ENCODE results near the gene F3.
"Not testable (repeated sequence)": the region's sequence is repeated elsewhere in the genome, so short reads cannot be mapped to it uniquely, and the experiment has no call there.

F3 gene

DNA sequence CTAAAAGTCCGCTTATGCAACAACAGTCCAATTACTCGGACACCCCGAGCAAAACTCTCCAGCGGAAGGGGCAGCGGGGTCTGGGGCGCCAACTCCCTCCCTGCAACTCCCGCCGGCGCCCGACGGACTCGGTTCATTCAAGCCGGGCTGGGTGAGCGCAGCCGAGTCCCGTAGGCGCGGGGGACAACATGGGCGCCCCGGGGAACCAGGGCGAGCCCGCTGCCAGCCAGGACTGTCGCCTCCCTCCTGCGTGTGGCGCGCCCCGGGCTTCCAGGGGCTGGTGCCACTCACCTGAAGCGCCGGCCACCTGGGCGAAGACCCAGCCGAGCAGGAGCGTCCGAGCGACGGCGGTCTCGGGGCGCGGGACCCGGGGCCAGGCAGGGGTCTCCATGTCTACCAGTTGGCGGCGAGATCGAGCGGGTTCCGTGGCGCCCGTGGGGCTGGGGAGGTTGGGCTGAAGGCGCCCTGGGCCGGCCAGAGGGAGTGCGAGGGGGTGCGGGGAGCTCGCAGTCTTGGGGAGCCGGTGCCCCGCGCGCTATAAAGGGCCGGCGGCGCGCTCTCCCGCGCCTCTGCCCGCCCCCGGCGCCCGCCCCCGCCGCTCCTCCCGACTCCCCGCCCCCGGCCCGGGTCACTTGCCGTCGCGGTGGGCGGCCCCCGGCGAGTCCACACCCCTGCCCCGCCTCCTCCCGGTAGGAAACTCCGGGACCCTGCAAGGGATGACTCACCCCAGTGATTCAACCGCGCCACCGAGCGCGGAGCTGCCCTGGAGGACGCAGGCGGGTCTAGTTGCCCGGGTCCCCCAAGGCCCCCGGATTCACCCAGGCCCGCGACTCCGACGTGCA, at the start of gene F3:
TSS of gene F3 (minus strand) at position 514 of the 842 bp plus-strand sequence. CDS start at position 391, 123 bp downstream.
- peak; percentile 77 for DNase-seq (ENCODE audit: low read depth)

DNA sequence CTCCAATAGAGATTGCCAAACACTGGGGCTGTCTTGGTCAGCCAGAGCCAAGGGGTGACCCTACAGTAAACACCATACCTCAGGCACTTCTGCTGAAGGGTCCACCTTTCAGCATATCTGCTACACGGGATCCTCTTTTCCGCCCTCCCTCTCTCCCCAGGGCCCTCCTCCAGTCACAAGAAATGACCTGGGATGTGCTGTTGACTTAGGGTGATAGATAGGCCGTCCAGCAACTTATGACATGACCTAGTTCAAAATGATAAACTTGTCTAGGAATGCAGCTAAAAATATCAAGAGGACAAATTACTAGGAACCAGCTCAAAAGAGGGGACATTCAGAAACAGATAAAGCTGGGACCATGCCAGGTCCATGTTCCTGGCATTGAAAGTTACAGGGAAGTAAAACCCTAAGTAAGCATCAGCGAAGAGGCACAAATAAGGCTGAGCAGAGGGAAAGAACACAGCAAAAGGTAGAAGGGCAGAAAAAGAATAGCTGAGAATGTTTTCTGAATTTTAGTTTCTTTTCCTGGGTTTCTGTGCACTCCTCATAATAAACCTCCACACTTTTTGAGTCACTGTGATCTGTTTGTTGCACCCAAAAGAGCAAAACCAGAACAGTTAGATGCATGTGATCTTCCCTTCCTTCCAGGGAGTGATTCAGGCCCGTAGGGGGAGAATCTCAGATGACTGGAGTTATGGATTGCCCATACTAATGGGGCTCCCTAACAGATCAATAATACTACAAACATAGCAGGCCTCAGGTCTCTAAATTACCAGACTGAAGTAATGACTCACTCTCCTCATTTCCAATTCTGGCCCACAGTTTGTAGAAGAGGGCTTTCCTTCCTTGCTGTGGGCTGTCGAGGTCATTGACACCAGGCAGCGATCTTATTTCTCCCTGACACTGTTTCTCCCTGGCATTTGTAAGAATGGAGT, 48.9 kb upstream of the F3 start:
- no peak for DNase-seq (ENCODE audit: low read depth)

DNA sequence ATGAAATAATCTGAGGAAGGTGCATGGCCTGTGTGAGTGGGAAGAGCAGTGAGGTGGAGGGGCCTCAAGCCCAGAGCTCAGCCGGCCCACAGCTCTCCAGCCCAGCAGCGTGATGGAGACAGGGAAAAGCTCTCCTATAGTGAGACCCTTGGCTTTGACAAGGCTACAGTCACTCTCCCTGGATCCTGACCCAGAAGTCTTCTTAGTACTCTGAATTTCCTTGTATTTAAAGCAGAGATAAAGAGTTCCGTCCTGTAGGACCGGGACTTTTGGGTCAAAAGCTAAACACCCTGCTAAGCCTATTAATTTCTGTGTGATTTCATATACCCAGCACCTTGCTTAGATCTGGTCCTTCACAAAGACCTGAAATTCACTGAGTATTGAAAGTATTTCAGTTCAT, 48.2 kb upstream of the F3 start:
- no peak for DNase-seq (ENCODE audit: low read depth)

DNA sequence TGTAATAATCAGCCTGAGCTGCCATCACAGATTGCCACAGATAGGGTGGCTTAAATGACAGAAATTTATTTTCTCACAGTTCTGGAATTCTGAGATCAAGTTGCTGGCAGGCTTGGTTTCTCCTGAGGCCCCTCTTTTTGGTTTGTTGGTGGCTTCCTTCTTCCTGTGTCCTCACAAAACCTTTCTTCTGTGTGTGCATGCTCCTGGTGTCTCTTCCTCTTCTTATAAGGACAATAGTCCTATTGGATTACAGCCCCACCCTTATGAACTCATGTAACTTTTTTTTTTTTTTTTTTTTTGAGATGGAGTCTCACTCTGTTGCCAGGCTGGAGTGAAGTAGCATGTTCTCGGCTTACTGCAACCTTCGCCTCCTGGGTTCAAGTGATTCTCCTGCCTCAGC, 41.0 kb upstream of the F3 start:
- DNase-seq (ENCODE audit: low read depth), result no peak

DNA sequence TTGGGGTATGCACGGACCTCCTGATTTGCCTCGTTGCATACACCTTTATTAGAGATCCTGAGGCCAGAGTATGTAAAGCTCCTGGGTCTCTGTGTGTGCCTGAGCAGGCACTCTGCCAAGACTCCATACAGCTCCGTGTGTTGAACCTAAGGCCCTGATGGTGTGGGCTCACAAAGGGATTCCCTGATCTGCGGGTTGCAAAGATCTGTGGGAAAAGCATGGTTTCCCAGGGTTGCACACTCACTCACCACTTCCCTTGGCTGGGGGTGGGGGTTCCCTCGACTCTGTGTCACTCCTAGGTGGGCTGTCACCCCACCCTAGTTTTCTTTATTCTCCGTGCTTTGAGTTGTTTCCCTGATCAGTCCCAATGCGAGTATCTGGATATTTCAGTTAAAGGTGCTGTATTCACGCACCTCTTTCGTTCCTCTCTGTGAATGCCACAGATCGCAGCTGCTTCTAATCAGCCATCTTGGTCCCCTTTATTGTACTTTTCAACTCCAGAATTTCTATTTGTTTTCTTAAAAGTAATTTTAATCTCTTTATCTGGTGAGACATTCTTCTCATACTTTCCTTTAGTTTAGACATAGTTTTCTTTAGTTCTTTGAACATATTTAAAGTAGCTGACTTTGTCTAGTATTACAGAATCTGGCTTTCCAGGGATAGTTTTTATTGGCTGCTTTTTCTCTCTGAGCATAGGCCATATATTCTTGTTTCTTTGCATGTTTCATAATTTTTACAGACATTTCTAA, 39.0 kb upstream of the F3 start:
- DNase-seq (ENCODE audit: low read depth), result no peak

DNA sequence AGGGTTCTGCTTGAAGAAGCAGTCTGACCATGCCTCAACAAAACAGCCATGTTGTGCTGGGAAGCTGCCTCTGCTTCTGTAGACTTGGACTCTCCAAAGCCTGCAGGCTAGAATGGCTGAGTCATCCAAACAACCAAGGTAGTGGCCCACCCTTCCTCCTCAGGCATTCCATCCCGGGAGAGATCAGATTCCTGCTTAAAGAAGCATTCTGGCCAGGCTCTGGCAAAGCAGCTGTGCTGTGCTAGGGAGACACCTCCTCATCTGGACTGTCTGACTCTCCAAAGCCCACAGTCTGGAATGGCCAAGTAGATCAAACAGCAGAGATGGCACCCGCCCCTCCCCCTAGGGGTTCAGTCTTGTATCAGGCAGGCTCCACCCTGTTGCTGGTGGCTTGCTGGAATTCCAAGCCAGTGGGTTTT, 38.3 kb upstream of the F3 start:
- DNase-seq (ENCODE audit: low read depth), result no peak

DNA sequence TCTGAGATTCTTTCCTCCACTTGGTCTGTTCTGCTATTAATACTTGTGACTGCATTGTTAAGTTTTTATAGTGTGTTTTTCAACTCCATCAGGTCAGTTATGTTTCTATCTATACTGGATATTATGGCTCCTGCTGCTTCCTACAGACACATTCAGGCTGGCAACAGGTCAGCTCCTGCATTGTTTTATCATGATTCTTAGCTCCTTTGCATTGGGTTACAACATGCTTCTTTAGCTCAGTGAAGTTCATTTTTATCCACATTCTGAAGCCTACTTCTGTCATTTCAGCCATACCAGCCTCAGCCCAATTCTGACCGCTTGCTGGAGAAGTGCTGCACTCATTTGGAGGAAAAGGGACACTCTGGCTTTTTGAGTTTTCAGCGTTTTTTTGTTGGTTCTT, 37.3 kb upstream of the F3 start:
- no peak for DNase-seq (ENCODE audit: low read depth)

DNA sequence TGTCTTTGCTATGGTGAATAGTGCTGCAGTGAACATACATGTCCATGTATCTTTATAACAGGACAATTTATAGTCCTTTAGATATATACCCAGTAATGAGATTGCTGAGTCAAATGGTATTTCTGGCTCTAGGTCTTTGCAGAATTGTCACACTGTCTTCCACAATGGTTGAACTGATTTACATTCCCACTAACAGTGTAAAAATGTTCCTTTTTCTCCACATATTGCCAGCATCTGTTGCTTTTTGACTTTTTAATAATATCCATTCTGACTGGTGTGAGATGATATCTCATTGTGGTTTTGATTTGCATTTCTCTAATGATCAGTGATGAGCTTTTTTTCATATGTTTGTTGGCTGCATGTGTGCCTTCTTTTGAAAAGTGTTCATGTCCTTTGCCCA, 32.4 kb upstream of the F3 start:
- DNase-seq (ENCODE audit: low read depth), result not testable (repeated sequence)

DNA sequence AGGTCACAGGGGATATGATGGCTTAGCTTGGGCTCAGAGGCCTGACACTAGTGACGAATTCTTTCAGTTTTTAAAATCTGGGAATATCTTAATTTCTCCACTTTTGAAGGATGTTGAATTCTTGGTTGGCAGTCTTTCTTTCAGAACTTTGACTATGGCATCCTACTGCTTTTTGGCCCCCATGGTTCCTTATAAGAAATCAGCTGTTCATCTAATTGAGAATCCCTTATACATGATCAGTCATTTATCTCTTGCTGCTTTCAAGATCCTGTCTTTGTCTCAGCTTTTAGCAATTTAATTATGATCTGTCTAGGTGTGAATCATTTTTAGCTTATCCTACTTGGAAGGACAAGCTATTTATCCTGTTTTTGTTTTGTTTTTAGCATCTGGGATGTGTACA, 31.2 kb upstream of the F3 start:
- DNase-seq (ENCODE audit: low read depth), result no peak

DNA sequence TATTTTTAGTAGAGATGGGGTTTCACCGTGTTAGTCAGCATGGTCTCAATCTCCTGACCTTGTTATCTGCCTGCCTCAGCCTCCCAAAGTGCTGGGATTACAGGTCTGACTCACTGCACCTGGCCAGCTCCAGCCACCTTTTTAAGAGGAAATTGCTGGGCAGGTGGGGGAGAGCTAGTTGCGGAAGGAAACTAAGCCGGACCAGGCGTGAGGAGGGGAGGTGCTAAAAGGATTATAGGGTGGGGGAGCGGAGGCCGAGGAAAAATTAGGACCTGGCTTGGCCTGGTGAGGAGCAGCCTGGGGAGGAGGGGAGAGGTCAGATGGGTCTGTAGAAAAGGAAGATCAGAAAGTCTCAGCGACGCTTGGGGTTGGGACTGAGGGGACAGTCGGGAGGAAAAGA, 29.4 kb upstream of the F3 start:
- DNase-seq (ENCODE audit: low read depth), result not testable (repeated sequence)

DNA sequence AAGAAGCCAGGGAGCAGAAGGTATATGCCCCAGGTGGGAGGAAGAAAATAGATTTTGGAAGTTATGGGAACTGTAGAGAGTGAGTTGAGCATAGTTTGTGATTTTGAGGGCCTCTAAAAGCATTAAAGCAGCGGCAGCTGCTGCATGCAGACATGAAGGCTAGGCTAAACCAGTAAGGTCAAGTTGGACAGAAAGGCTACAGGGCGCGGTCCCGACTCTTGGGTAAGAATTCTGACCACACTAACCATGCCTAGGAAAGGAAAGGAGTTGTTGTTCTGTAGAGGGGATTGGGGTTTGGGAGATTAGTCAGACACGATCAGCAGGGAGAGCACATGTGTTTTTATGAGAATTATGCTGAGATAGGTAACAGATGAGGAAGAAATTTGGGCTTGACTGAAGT, 27.2 kb upstream of the F3 start:
- not testable (repeated sequence) for DNase-seq (ENCODE audit: low read depth)

DNA sequence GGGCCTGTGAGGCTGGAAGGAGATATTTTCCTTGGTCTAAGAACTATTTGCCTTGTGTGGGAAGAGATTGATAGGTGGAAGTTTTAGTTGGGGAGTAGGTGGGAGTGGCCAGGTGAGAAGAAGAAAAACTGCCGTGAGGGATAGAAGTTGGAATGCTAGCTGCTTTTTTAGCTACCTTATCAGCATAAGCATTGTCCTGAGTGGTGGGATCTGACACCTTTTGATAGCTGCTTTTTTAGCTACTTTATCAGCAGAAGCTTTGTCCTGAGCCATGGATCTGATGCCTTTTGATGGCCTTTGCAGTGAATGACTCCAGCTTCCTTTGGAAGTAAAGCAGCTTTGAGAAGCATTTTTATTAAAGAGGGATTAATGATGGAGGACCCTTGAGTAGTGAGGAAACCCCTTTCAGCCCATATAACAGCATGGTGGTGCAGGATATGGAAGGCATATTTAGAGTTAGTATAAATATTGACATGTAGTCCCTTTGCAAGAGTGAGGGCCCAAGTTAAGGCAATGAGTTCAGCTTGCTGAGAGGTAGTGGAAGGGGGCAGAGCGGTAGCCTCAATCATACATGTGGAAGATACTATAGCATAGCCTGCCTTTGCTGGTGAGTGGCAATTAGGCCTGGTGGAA, 26.5 kb upstream of the F3 start:
- not testable (repeated sequence) for DNase-seq (ENCODE audit: low read depth)

DNA sequence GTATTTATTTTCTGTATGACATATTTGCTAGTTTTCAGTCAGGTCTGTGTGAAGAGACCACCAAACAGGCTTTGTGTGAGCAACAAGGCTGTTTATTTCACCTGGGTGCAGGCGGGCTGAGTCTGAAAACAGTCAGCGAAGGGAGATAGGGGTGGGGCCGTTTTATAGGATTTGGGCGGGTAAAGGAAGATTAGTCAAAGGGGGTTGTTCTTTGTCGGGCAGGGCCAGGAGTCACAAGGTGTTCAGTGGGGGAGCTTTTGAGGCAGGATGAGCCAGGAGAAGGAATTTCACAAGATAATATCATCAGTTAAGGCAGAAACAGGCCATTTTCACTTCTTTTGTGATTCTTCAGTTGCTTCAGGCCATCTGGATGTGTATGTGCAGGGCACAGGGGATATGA, 24.9 kb upstream of the F3 start:
- DNase-seq (ENCODE audit: low read depth), result not testable (repeated sequence)

DNA sequence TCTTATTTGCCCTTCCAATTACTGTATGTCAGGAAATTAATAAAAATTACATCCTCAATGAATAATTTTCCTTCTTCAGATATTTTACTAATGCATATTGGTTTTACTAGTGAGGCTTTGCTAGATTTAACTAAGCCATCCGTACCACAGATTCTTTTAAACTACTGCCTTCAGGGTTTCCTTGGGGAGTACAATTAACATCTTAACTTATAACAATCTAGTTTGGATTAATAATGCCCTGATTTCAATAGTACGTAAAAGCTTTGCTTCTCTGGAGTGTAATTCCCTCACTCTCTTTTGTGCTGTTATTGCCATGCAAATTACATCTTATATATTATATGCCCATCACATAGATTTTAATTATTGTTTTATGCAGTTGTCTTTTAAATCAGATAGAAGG, 24.3 kb upstream of the F3 start:
- no peak for DNase-seq (ENCODE audit: low read depth)

DNA sequence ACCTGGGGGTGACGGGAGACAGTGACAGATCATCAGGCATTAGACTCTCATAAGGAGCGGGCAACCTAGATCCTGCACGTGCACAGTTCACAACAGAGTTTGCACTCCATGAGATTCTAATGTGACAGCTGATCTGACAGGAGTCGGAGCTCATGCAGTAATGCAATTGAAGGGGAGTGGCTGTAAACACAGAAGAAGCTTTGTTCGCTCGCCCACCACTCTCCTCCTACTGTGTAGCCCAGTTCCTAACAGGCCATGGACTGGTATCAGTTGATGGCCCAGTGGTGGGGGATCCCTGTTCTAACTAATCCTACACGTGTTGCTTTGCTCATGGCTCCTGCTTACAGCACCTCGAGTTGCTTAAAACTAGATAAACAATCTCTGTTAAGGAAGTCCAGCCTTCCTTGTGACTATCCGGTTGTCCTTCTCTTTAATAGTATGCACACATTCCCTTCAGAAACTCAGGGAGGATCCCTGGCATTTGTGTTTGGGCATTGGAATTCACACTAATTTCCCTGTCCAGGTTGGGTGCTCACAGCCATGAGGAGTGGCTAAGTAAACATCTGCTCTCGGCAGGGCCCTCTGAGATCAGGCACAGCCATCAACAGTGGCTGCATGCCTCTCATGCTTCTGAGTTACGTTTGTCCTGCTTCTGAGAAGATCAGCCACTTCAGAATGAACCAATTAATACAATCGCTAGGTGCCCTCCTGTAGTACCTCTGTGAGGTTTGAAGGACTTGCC, 21.1 kb upstream of the F3 start:
- DNase-seq (ENCODE audit: low read depth), result no peak

DNA sequence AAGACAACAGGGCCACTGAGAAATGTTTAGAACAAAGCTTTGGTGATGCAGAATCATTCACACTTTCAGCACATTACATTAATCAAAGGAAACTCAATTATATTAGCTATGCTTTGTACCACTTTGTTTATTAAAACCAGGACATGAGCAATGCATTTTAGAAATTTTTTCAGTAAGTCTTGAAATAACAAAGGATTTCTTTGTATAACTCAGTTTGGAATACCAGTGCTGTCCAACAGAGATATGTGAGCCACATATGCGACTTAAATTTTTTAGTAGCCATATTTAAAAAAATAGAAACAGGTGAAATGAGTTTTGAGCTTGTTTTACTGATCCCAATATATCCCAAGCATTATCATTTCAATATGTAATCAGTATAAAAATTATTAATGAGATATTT, 18.8 kb upstream of the F3 start:
- no peak for DNase-seq (ENCODE audit: low read depth)

DNA sequence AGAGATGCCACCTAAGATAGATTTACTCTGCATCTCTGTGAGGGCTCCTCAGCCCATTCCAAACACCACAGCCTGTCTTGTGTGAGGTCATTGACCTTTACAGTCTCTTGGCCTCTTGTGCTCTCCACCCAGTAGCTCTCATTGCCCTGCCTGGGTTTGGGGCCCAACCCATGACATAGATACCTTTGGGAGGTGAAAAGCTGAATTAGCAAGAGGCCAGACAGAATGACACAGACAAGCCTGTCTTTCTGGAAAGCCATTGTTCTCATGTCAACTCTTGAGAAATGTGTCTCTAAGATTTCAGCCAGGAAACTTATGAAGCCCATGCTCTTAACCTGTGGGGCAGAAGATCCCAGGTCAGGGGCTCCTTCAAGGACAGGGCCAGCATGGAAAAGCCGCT, 18.4 kb upstream of the F3 start:
- no peak for DNase-seq (ENCODE audit: low read depth)

DNA sequence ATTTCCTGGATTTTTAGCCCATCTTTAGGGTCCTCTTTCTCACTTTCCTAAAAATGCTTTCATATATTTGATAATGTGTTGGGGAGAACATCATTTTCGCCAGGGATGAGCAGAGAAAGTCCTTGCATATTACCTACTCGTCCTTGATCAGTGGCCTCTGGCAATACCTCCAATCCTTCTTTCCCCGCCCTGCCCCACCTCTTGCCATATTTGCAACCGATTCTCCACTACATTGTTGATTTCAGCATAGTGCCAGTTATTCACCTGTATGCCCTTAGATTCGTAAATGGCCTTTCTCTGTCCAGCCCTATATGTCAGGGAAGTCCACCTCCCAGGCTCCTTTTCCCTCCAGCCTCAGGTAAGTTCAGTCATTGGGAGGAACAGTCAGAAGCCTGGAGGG, 13.5 kb upstream of the F3 start:
- DNase-seq (ENCODE audit: low read depth), result no peak

DNA sequence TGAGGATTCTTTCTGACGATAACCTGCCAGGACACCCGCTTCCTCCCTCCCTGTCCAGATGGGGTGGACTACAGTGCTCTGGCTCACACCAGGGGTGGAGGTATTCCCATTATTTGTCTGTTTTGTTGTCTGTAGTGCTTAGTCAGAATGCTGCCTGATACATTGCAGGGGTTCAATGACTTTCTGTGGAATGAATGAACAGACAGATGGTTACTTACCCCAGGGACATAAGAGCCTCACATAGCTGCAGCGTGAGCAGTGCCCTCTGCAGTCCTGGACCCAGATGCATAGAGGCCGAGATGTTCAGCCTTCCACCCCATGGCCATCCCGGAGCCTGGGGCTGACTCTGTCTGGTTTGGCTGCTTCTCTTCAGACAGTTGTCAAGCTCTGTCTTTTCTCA, 13.0 kb upstream of the F3 start:
- DNase-seq (ENCODE audit: low read depth), result no peak

DNA sequence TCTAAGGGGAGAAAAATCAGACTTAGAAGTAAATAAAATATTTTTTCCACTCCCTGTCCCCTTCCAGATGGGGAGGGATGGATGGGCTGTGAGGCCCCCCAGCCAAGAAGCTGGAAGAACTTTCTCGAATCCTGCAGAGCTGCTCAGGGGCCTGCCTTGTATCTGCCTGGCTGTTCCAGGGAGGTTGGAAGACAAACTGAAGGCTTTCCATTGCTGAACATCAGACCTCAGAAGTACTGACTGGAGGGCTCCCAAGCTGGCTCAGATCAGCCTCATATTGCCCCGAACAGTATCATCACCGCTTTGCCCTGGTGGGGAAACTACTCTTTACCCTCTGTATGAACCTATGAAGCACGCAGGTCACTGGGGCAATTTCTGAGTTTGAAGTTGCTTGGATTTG, 12.4 kb upstream of the F3 start:
- DNase-seq (ENCODE audit: low read depth), result no peak

DNA sequence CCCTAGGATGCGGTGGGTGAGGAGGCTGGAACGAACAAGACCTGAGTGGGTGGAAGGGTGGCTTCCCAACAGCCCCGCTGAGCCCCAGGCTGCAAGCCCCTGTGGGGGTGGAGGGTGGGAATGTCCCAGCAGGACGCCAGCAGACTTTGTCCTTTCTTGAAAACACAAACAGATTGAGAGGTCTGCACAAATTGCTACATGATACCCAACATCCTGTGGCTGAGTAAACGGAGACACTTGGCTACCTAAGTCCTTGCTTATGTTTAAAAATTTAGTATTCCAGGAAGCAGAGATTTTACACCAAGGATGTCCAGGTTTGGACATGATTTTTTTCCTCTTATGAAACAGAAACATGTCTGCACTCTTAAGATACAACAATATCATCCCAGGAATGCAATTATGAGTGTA, 11.8 kb upstream of the F3 start:
- DNase-seq (ENCODE audit: low read depth), result no peak
